LoVo (cell line): ENCODE results near the gene FGB.
"Not testable (repeated sequence)": the region's sequence is repeated elsewhere in the genome, so short reads cannot be mapped to it uniquely, and the experiment has no call there.

Experiments used
- DNase-seq: peaks from one replicate; pipeline ENCODE4 v3.0.0-alpha.2; 2016; ENCODE audit warnings: low spot score

The FGB gene

DNA sequence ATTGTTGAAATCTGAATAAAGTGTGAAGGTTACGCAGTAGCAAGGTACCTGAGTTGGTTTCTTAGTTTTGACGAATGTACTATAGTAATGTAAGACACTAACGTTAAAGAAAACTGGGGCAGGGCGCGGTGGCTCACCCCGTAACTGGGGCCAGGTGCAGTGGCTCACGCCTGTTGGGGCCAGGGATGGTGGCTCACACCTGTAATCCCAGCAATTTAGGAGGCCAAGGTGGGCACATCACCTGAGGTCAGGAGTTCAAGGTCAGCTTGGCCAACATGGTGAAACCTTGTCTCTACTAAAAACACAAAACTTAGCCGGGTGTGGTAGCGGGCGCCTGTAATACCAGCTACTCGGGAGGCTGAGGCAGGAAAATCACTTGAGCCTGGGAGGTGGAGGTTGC is 34.5 kb downstream of the FGB start:
- DNase-seq = not testable (repeated sequence)

- DNase-seq = no peak
These were observed 35.3 kb downstream of the FGB start for GRCh38 chr4:154597798-154598774.

DNA sequence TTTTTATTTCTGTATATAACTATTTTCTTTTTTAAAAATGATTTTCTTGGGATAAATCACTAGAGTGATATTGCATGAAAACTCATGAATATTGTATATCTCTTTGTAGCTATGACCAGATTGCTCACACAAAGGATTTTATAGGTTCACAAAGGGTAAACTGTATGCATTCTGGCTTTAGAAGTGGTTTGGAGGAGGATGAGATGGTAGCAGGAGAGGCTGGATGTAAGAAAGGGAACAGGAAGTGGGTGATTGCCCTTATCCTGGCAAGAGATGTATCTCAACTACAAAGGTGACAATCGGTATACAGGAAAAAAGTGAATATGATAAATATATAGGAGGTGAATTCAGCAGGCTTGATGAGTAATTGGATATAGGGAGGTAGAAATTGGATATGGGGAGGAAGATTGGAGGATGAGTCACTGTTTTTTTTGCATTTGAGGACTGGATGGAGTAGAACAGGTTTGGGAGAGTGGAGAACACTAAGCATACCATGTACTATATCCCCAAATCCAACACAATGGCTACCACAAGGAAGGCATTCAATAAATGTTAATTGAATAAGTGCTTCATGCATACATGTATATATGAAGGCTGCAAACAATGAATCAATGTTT is 39.7 kb downstream of the FGB start:
- DNase-seq = no peak

GRCh38 chr4:154603033-154603943 is 40.5 kb downstream of the FGB start:
- no peak for DNase-seq

GRCh38 chr4:154604696-154605200 is 41.9 kb downstream of the FGB start:
- no peak for DNase-seq

DNA sequence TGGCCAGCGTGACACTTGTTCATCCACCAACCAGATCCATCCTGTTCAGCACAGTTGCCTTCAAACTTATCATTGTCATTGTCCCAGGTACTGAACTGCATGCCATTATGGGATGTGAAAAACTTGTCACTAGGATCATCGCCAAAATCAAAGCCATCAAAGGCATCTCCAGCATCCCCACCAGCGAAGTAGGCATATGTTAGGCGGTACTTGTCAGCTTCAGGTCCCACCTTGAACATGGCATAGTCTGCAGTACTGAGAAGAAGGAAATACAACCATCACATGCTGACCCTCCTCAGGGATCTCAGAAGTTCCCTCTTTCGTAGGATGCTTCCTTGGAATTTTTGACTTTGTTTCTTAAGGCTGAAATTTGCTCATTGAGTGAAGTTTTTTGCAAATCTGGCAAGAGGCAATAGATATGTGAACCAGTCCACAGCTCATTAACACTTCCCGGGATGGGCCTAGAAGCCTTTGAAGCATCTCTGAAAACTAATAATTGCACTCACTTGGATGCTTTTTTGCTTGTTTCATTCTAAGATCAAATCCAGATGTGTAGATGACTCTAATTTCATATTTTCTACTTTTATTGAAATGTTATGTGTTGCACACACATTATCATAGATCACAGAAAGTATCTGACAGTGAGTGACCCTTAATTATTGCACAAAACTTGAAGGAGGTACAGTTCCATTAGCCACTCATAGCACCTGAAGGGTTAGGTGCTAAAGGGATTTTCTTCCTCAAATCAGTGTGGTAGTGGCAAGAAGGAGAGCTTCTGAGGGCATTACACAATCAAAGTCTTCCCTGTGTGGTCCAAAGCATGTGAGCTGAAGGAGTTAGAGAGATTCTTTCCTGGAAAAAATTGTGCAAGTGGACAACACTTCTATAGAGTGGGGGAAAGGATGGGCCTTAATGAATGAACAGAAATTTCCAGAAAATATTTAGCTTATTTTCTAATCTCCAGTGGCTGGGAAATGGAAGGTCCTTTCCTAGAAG is 44.2 kb downstream of the FGB start:
- no peak for DNase-seq

DNA sequence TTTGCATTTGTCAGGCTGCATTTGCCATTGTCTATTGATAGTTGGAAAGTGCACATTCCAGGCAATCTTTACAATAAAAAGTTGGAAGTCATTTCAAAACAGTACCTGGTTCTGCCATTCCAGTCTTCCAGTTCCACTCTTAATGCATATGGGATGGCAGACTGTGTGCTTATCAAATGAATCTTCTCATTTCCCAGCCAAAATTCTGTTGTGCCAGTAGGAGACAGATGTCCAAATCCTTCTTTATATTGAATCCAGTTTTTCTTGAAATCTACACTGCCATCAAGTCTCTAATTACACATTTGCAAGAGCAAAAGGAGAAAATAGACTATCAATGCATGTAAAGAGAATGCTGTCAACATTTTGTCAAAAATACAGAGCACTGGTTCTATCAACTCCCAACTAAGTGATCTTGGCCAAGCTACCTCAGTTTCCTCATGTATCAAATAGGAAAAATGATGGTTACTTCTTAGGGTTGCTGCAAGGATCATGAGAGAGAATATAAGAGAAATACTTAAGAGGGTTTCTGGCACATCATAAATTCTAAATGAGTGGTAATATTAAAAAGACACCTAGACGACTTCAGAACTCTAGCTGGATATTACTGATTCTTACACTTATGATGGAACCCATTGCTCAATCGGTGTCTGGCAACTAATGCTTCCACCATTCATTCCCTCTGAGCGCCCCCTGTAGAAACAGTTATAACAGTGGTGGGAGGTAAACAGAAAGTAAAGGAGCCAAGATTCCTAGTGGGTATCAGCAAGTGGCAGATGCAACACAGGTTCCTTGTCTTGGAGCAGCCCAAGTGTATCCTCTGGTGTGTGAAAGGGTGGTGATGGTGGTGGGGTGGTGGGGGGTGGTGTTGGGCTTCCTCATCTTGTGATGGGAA is 45.8 kb downstream of the FGB start:
- DNase-seq = no peak

GRCh38 chr4:154609532-154609931 is 46.7 kb downstream of the FGB start:
- DNase-seq = no peak

DNA sequence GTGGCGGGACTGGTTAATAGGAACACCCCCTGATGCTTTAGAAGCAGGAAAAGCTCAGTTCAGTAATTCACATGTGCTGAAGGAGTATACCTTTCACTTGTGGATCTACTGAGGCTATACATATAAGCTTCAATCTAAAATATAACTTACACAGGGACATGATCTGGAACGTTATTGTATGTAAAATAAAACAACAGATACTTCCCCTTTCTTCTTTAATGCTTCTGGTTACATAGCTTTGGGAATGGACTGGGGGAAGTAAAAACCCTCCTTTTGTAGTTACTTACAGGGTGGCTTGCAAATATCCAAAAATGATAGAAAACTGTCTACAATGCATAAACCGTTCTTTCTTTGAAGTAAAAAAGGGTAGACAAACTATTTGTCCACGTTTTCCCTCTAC is 47.8 kb downstream of the FGB start:
- DNase-seq = no peak

DNA sequence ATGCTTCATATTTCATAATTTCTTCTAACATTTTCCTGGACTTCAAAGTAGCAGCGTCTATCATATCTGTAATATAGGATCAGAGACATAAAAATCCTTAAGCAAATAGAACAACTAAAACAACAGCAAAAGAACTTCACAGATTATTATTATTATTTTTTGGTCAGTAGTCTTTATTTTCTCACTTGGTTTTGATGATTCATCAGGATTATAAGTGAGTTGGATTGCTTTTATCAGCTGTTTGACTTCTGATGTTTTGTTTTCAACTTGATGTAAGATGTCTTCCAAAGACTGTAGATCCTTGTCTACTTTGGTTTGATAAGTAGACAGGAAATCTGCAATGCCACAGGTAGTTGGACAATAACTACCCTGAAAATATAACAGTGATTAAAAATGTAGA is 49.0 kb downstream of the FGB start:
- no peak for DNase-seq

DNA sequence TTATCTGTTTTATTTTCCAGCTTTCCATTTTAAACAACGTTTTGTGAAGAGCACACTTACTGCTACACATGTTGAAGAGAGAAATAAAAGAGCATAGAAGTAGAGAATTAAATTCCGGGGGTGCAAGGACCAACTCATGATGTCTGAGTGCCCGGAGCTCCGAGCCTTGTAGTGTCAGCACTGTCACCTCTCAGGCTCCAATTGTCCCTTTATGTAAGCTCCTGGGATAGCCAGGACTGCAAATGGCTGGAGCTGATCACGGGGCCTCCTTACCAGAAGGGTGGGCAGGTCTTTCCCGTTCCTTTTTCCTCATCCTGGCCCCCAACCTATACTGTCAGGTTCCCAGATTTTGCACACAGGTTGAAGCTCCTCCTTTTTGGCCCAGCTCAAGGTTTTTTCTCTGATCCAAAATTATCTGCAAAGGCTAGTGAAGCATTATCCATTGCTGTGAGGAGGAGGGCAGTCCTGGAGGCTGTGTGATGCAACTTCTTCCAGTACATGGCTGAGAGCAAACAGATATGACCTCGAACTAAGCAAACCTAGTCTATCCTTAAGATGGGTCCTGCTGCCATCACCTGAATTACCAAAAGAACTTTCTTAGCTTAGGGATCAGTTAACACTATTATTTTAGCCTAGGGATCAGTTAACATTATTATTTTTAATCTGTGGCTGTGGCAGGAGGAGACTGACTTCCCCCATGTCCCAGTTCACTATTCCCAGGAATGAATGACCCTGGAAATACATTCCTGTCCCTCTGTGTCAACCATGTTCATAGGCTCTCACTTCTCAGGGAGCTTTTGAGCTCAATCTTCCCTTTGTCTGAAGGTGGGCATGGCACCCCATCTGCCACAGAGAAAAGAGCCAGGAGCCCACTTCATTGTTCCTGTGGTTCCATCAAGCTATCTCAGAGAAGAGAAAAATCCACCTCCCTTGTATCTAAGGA is 49.9 kb downstream of the FGB start, which contains the start of gene FGG:
Gene FGG, minus strand, starts transcription at position 185 of the 943 bp plus-strand sequence. Its CDS starts 47 bp downstream, at position 138.
- no peak for DNase-seq

GRCh38 chr4:154614306-154614705 is 51.5 kb downstream of the FGB start:
- DNase-seq = no peak

DNA sequence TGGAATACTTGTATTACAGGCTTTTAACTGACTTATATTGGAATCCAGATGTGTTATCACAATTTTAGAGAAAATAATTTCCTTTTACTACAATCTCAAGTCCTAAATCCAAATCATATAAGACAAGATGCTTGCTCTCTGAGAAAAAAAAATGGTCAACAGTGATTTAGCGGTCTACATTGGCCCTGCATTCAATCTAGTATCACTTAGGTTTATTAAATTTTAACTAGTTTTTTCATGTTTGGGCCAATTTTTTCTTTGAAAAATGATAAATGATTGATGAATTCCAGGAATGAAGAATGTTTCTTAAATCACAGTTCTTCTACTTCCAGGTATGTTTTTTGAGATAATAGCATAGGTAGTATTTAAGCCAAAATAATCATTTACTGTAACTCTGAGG is 52.4 kb downstream of the FGB start:
- no peak for DNase-seq

GRCh38 chr4:154616287-154616686 is 53.5 kb downstream of the FGB start:
- no peak for DNase-seq

GRCh38 chr4:154616731-154617130 is 53.9 kb downstream of the FGB start:
- no peak for DNase-seq

DNA sequence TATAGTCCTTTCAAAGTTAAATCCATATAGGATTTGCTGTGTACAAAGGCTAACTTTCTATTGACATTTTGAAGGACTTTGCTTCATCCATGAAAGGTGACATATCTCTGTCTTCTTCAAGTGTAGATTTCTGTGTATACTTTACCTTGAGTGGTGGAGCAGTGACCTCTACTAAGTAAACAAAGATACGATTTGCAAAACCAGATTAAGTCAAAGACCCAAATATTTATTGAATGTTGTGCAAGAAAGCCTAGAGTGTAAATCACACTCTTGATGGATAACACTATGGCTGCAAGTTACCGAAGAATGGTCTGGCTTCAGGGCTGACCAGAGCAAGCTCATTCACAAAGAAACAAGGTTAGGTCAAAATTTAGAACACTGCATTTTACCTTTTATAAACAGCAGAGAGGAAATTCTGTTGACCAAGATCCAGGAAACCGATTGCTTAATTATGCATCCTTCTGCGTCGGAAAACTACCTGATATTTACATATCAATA is 55.1 kb downstream of the FGB start:
- DNase-seq = no peak

DNA sequence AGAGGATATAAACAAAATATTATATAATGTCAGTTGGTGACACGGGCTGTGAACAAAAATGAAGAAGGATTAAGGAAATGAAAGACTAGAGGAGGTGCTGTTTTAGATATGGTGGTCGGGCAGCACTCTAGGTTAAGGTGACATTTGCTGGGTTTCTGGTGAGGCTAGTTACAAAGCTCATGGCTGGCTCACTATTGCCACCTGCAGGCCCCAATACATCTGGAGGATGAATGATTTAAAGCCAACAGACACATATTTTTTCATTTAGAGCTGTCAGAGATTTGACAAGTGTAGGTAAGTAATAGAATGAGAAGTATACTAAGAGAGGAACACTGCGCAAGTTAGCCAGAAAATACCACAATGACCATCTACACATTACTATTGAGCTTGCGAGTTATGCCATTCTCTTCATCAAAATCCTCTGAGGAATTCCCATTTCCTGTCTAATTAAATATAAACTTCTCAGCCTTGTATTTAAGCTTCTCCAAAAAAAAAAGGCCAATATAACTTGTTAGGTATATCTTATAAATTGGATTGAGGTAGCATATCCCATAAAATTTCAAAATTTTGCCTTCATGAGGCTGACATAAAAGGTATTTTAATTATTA is 56.0 kb downstream of the FGB start:
- peak; percentile 39 for DNase-seq

GRCh38 chr4:154620111-154620510 is 57.3 kb downstream of the FGB start:
- DNase-seq = no peak
